ENCODE results near the gene ZC3H13.

Gene ZC3H13

DNA sequence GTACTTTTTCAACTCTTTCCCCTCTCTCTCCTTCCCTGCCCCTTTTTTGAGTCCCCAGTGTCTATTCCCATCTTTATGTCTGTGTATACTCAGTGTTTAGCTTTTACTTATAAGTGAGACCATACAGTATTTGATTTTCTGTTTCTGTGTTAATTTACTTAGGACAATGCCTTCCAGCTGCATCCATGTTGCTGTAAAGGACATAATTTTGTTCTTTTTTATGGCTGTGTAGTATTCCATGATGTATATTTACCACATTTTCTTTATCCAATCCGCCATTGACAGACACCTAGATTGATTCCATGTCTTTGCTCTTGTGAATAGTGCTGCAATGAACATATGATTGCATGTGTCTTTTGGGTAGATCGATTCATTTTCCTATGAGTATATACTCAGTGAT, 10.7 kb upstream of the ZC3H13 start:
- DNase-seq (ENCODE audit: low read depth), result no peak

DNA sequence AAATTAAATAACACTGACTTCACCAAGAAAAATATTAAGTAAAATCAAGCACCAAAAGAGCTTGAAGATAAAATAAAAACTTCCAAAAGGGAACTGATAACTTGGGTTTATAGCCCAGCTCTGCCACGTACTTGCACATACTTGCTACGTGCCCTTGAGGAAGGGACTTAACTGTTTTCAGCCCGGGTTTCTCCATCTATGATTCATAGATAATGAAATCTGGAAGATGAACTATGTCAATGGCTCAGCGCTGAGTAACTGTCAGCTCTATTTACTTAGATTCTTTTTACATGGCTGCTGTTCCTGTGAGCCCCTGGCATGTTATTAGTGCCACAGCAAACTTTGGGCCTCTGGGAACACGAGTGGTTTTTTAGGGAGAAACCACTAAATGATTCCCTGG, 9.6 kb upstream of the ZC3H13 start:
- no peak for DNase-seq (ENCODE audit: low read depth)

DNA sequence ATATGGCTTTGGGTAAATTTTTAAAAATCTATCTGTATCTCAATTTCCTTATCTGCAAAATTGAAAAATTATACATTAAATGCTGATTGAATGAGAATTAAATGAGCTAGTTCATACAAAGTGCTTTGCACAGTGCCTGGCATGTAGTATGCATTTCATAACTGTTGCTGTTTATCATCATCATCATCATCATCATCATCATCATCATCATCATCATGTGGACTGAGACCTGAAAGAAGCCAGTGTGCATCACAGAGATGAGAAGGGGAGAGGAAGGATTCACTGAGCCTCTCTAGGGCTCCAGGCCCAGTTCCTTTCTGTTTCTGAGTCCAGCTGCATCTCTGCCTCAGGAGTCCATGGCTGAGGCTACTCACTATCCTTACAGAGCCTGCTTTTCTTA, 6.9 kb upstream of the ZC3H13 start:
- DNase-seq (ENCODE audit: low read depth), result no peak

DNA sequence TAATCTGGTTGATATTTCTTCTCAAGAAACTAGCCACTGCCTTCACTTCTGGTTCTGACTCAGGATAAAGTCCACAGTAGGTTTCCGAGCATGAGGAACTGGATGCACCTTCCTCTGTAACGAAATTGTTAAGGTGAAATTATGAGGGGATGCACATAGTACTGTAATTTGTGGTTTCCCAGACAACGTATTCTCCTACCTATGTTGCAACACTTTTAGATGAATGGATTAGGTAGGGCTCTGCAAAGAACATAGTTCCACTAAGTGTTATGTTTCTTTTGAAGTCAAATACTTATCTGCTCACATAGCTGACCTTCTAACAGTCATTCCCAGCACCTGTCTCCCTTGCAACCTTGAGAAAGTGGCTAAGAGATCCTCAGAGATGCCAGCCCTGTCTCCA, 5.7 kb upstream of the ZC3H13 start:
- no peak for DNase-seq (ENCODE audit: low read depth)

DNA sequence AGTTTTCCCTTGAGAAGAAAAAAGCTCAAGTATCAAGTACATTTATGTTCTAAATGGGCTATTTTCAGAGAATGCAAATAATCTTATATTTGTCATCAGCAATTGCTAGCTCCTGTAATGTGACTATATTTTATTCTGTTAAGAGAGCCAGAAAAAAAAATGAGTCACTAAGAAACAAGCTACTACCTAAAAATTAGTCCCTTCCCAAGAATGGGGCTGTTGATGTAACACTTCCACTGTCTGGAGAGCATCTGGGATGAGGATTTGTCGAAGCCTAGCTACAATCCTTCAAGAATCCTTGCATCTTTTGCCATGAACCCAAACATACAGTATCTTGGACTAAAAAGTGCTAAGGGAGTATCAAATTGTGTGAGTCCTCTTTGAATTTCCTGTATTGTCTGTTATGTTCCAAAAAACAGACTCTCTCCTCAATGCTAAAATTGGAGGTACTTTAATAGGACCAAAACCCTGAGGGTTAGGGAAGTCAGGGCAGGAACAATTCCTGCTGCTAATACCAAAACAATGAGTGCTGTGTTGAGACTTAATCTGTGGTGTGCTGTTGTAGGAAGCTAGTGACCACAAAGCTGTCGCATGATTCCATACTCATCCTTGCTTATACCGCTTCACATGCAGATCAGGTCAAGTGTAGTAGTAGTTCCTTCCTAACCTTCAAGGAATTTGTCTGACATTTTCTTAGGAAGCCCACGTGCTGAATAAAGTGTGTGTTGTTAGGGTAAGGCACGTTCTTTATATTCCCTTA, 4.9 kb upstream of the ZC3H13 start:
- no peak for DNase-seq (ENCODE audit: low read depth)

DNA sequence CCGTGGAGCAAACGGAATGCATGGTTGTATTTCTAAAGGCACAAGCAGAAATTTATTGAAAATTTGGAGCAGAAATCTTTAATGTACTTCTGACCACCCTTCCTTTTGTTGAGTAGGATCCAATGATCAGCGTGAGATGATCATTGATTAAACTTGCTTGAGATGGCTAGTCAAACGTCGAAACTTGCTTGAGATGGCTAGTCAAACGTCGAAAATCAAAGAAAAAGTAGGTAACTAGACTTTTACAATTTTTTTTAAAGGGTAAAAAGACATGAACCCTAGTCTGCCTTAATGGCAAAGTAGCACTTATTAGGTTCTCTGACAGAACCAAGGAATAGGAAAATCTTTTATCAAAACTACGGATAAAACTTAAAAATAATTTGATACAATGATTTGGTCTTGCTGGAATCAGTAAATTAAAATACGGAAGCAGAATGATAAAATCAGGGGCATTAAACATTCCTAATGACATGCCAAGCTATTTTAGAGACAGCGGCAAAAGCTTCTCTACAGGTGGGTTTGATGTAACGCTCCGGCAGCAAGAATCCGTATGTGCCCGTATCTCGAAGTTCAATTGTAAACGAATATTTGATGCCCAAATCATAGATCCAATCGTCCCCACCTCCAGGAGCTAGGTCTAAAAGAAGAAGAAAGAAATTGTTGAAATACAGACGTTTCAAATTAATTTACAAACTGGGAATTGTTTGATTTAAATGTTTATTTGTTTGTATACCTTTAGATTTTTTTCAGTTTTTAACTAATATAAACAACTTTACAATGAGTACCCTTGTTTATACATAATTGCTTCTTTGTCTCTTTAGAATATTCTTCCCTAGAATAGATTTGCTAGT, 841 bp upstream of the ZC3H13 start:
- no peak for DNase-seq (ENCODE audit: low read depth)

DNA sequence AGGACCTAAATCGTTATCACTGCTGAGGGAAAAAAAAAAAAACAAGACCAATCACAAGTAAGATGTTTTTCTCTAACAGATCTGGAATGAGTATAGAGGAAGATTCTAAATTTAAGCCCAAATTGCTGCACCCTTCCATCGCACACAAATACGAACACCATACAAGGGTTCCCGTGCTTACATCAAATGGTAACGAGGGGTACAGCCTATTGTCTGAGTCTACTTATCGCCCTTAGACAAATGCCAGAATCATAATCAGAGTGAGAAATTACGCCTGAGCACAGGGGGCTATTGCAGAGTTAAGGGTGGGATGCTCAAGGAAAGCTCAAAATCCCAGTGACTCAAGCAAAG, 603 bp downstream of the ZC3H13 start:
- DNase-seq (ENCODE audit: low read depth), result no peak

DNA sequence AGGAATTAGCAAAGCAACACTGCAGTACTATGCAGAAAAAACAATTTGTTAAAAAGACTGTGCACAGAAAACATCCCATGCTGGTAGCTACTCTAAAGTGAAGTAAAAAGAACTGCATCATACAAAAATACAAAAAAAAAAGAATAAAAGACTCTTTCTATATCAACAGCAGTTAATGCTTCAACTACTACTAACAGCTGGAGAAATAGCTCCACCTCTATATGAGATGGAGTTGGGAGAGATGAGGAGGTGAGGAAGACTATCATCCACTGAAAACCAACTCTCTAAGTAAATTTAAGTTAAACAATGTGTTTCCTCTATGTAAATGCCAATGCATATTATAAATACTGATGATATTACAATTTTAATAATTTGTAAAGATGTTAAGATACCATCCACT, 1.8 kb downstream of the ZC3H13 start:
- DNase-seq (ENCODE audit: low read depth), result no peak

DNA sequence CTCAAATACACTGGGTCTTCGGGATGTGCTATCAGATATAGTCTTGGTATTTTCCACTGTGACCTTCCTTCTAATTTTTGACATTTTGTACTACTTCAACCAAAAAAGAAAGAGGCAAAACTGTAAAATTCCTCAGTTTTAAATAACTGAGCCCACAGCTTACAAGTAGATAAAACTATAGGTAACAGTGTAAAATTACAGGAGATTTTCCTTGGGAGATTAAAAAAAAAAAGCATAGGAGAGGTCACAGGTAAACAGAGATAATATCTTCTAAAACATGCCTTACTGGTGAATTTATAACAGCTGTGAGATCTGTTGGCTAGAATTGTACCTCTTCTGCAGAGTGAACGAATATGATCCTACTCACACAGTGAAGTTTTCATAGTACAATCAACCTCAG, 7.1 kb downstream of the ZC3H13 start:
- no peak for DNase-seq (ENCODE audit: low read depth)

DNA sequence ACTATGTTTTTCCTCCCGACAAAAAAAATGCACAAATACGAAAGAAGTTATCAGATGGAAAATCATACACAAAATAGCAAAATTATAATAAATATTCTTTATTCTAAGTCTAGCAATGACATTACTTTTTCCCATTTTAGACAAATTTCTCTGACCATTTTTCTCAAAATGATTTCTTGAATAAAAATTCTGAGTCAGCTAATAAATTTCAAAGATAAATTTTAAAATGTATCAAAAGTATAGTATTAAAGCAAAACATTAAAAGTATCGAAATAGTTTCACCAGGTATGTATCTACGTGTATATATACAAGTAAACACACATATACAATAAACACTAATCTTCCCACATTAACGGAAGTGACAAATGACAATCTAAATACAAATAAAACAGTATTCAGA, 8.9 kb downstream of the ZC3H13 start:
- DNase-seq (ENCODE audit: low read depth), result no peak

DNA sequence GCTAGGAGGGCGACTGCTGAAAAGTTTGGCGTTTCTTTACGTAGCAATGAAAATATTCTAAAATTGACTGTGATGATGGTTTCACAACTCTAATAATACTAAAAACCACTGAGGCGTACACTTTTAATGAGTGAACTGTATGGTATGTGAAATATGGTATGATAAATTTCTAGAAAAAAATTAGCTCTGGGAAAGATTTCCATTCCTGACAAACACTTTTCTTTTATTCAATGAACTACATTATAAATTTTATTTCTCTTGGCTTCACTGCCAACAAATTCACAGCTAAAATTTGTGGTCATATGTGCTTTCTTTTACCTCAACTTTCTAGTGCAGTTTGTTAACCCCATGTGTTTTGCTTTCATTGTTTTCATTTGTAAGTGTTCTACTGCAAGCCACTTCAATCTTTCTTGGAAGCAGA, 11.1 kb downstream of the ZC3H13 start:
- no peak for DNase-seq (ENCODE audit: low read depth)

DNA sequence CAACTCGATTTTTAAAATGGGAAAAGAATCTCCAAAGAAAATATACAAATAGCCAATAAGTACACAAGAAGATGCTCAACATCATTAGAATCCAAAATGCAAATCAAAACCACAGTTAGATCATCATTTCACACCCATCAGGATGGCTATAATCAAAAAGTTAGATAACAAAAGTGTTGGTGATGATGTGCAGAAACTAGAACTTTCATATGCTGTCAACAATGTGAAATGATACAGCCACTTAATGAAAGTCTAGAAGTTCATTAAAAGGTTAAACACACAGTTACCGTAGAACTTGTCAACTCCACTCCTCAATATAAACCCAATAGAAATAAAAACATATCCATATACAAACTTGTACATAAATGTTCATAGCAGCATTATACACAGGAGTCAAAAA, 11.8 kb downstream of the ZC3H13 start:
- DNase-seq (ENCODE audit: low read depth), result no peak

DNA sequence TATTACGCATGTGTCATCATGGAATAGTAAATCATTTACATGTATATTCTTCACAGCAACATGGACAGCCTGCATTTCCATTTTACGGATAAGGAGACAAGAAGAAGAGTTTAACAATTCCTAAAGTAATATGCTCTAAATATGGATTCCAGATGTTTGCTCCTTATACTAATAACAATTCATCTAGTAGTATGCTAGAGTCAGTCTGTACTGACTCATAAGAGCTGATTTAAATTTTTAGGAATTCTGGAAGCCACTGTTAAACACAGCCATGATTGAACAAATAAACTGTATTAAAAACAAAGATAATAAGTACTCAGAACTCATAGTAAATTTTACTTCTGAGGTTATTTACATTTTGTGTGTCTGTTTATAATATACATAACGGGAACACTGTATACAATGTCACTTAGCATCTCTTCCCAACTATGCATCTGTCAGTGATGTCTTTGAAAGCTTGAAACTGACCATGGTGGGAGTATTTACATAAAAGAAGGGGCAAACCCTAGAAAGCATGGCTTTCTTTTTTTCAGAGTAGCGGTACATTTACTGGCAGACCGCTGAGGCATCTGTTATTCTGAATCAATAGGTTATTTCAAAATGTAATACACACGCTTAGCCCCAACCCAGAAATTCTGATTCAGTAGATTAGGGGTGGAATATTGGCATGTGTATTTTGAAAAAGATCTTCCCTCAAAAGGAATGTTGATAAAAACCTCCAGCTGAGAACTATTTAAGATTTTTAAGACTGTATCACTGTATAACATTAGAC, 12.9 kb downstream of the ZC3H13 start:
- no peak for DNase-seq (ENCODE audit: low read depth)

DNA sequence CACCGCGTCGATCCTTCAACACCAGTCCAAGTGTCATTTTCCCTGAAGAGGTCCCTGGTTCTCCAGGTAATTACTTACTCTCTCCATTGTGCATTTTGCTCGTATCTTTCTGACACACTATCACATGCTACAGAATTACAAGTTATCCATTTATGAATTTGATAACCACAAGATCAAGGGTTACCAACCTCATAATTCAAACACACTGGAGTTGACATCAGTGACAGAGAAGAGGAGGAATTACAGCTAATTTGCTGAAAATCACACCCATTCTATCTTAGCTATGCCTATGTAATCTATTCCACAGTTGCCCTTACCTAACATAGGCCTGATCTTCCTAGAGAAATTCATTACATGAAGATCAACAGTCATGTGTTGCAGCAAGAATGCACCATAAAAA, 14.2 kb downstream of the ZC3H13 start:
- DNase-seq (ENCODE audit: low read depth), result no peak

DNA sequence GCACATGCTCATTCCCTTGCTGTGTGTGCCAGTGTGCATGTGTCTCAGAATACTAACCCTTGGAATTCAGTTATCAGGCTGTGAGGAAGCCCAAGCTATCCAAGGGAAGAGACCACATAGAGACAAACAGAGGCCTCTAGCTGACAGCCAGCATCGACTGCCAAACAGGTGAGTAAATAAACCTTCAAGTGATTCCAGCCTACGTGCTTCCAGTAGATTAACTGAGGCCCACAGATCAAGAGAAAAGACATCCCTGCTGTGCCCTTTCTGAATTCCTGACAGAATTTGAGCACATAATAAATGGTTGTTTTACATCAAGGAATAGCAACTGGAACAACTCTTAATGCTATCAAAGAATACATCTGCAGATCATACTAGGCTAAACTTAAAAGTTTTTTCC, 17.5 kb downstream of the ZC3H13 start:
- no peak for DNase-seq (ENCODE audit: low read depth)

DNA sequence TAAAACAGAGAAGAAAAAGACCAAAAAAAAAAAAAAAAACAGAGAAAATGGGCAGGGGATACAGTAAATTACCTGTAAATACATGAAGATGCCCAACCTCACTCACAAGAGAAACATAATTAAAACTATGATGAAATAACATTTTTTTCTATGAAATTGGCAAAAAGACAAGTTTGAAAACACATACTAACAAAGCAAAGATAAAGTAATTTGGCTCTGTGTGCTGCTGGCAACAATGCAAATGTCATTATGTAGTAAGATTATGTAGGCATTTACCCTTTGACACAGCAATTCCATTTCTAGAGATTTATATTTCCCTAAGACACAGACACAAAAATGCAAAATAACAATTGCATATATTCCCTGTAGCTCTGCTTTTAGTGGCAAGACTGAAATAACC, 20.2 kb downstream of the ZC3H13 start:
- DNase-seq (ENCODE audit: low read depth), result no peak

DNA sequence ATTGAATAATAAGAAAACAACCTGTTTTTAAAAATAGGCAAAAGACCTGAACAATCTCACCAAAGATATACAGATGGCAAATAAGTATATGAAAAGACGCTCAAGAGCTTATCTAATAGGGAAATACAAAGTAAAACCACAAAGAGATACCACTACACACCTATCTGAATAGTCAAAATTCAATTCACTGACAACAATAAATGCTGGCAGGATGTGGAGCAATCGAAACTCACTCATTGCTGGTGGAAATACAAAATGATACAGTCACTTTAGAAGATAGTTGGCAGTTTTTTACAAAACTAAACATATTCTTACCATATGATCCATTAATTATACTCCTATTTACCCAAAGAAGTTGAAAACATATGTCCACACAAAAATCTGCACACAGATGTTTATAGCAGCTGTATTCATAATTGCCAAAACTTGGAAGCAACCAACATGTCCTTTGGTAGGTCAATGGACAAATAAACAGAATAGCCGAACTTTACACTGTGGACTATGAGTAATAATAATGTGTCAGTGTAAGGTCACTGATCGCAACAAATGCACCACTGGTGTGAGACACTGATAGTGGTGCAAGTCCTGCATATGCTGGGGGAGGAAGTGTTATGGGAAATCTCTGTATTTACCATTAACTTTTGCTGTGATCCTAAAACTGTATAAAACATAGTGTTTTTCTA, 20.8 kb downstream of the ZC3H13 start:
- no peak for DNase-seq (ENCODE audit: low read depth)

DNA sequence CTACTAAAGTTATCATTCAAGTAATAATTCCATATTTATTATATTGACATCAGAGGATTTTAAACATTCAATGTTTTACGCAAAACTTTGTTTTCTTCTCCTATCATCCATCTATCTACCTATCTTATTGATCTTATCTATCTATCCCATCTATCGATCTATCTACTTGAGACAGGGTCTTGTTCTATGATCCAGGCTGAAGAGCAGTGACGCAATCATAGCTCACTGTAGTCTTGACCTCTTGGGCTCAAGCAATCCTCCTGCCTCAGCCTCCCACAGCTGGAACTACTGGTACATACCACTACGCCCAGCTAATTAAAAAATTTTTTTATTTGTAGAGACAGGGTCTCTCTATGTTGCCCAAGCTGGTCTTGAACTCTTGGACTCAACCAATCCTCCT, 27.4 kb downstream of the ZC3H13 start:
- DNase-seq (ENCODE audit: low read depth), result no peak

DNA sequence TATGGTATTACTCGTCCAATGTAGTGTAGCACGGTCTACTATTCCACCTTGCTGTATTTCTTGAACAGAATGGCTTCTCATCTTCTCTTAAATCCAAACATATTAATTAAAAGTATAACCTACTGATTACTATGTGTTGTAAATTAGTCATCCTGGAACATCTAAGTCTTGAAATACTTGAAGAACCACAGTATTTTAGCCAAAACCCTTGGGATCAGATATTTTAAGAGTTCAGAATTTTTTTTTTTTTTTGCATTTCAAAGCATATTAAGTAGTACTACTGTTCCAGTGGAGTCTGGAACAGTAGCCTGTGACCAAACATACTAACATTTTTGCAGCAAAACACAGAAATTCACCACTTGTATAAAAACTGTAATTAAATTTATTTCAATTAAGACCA, 30.1 kb downstream of the ZC3H13 start:
- no peak for DNase-seq (ENCODE audit: low read depth)

DNA sequence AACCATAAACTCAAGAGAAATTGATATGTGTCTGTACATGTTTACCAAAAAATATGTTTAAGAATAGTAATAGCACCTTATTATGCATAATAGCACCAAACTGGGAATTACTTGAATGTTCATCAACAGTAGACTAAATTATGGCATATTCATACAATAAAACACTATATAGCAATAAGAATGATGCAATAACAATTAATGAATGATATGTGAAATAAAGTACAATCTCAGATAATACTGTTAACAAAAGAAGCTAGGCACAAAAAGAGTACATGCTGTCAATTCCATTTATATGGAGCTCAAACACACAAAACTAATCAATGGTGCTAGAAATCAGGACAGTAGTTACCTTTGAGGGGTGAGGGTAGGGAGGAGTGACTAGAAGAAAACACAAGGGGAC, 36.3 kb downstream of the ZC3H13 start:
- no peak for DNase-seq (ENCODE audit: low read depth)

DNA sequence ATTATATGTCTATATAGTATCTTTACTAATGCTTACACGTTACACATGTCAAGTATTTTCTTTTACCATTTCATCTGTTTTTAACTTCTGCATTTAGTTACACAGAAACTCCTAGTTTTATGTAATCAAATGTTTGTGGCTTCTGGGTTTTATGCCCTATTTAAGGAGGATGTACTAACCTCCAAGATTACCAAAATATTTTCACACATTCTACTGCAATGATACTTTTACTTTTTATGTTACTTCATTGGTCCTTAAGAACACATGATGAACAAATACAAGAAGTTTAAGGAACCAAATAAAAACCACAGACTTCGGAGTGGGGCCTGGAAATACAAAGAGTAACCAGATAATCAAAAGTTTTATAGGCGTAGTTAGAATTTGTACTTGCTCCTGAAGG, 37.2 kb downstream of the ZC3H13 start:
- DNase-seq (ENCODE audit: low read depth), result no peak

DNA sequence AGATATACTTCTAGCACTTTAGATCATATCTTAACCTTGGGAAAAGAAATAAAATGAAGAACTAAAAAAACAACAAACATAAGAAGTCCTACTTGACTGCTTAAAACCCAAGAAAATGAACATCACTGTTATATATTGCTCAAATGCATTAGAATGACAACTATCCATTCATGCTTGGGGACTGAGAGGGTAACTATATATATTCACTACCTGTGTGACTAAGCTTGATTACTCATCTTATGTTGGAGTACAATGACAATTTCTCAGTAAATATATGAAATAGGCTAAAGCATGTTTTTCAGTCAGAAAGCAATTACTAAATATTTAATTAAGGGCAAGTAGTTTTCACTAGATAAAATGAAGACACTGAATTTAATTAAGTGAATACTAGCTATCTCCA, 40.1 kb downstream of the ZC3H13 start:
- DNase-seq (ENCODE audit: low read depth), result no peak

All from activated T-helper 1 cell treated with Interleukin-2 at 50 U/mL for 16 hours (primary cell).